HCT116 (cell line): ENCODE measurements around the gene GRIK3. TPM values are rescaled to one million over a fixed set of nuclear protein-coding genes. Genes with fewer than 3 reads are reported as not detected.

ENCODE experiments used
- ATAC-seq: fragments of 200-7000 bp; cut with Tn5 transposase; 2 replicates; pipeline ENCODE4 v1.9.1; 2020; ENCODE audit warnings: mild to moderate bottlenecking, moderate library complexity
- BruUV-seq: library from RNA; stranded (reverse); fragments of 400-500 nt; replicated peaks from 2 replicates; lab custom pipeline; 2021; lab: Mats Ljungman, UMichigan
- CTCF ChIA-PET: fragments of 300-600 bp; sonication (Branson Sonifier 250); formaldehyde crosslinking; loops from one replicate; lab custom pipeline; 2021; ENCODE audit warnings: antibody characterized with exemption; lab: Charles Lee
- POLR2A ChIA-PET: fragments of 300-600, 350-600 bp; sonication (Branson Sonifier 250); formaldehyde crosslinking; loops from one replicate; lab custom pipeline; 2021; ENCODE audit warnings: antibody characterized with exemption; lab: Charles Lee
- RAD21 ChIA-PET, 2 experiments: fragments of 300-600 bp; sonication (Branson Sonifier 250); formaldehyde crosslinking; loops; one replicate each; lab custom pipeline; 2023; ENCODE audit warnings: low total read pairs in 2 of 2; ENCODE audit not compliant: uncharacterized antibody in 2 of 2, unreplicated experiment in 2 of 2, low non-redundant PET in 1 of 2; lab: Charles Lee
- DNase-seq: peaks from one replicate; pipeline ENCODE4 v3.0.0-alpha.2; 2010; ENCODE audit warnings: low read depth, low spot score
- H2AFZ ChIP-seq: fragments of 200-600 bp; shearing (Covaris generic), sonication (generic); 2 replicates; pipeline ENCODE4 v1.6.1; 2017; ENCODE audit warnings: low read depth, mixed run types, mixed read lengths, antibody characterized with exemption, low read length; ENCODE audit not compliant: poor library complexity, severe bottlenecking
- H3K27ac ChIP-seq: 2 replicates; pipeline ENCODE4 v1.5.1; 2012; ENCODE audit warnings: low read depth, low read length
- H3K27me3 ChIP-seq: fragments of 200-600 bp; sonication (generic); 2 replicates; pipeline ENCODE4 v1.6.1; 2016; ENCODE audit warnings: mixed run types, low read length, mixed read lengths; ENCODE audit not compliant: insufficient read depth
- H3K36me3 ChIP-seq, 2 experiments: fragments of 200-500 bp in 1 of 2; fragments of 200-600 bp in 1 of 2; sonication (Bioruptor generic) in 1 of 2; sonication (generic) in 1 of 2; 2 replicates each; pipeline versions ENCODE4 v1.5.1 to v1.6.1; 2014 to 2016; ENCODE audit warnings: low read length in 2 of 2, inconsistent platforms in 1 of 2, mixed read lengths in 1 of 2, mixed run types in 1 of 2; ENCODE audit not compliant: insufficient read depth in 2 of 2, control insufficient read depth in 1 of 2
- H3K4me1 ChIP-seq, 2 experiments: fragments of 200-600 bp in 1 of 2; sonication (generic) in 1 of 2; 2 replicates each; pipeline versions ENCODE4 v1.5.1 to v1.6.1; 2012 to 2017; ENCODE audit warnings: low read length in 2 of 2, inconsistent platforms in 1 of 2, mild to moderate bottlenecking in 1 of 2, mixed read lengths in 1 of 2, mixed run types in 1 of 2, moderate library complexity in 1 of 2; ENCODE audit not compliant: insufficient read depth in 2 of 2, control insufficient read depth in 1 of 2
- H3K4me2 ChIP-seq: fragments of 200-600 bp; sonication (generic); 2 replicates; pipeline ENCODE4 v1.6.1; 2017; ENCODE audit warnings: mixed run types, low read length, mixed read lengths
- H3K4me3 ChIP-seq, 2 experiments: fragments of 200-600 bp in 1 of 2; sonication (generic) in 1 of 2; replicated peaks in 1 of 2; 2 replicates each; pipeline ENCODE4 v1.5.1; 2011 to 2016; ENCODE audit warnings: low read length in 2 of 2, control low read depth in 1 of 2, low read depth in 1 of 2, mild to moderate bottlenecking in 1 of 2, mixed read lengths in 1 of 2, mixed run types in 1 of 2
- H3K79me2 ChIP-seq: fragments of 200-600 bp; sonication (generic); 2 replicates; pipeline ENCODE4 v1.6.1; 2017; ENCODE audit warnings: mild to moderate bottlenecking, mixed run types, low read length, moderate library complexity, mixed read lengths; ENCODE audit not compliant: insufficient read depth
- H3K9ac ChIP-seq: fragments of 200-600 bp; sonication (generic); 2 replicates; pipeline ENCODE4 v1.6.1; 2016; ENCODE audit warnings: low read length, mixed read lengths
- H3K9me2 ChIP-seq: fragments of 200-600 bp; sonication (generic), shearing (Covaris generic); 2 replicates; pipeline ENCODE4 v1.6.1; 2017; ENCODE audit warnings: mixed run types, mild to moderate bottlenecking, moderate library complexity; ENCODE audit not compliant: insufficient read depth
- H3K9me3 ChIP-seq, 2 experiments: fragments of 200-500 bp in 1 of 2; fragments of 200-600 bp in 1 of 2; sonication (Bioruptor generic) in 1 of 2; sonication (generic) in 1 of 2; 2 replicates each; pipeline ENCODE4 v1.6.1; 2014 to 2017; ENCODE audit warnings: low read length in 2 of 2, mixed read lengths in 2 of 2, inconsistent platforms in 1 of 2, low read depth in 1 of 2, mild to moderate bottlenecking in 1 of 2, mixed run types in 1 of 2, moderate library complexity in 1 of 2; ENCODE audit not compliant: control insufficient read depth in 1 of 2, insufficient read depth in 1 of 2
- H4K20me1 ChIP-seq: fragments of 200-600 bp; sonication (generic), shearing (Covaris generic); 2 replicates; pipeline ENCODE4 v1.6.1; 2017; ENCODE audit warnings: mixed run types, mild to moderate bottlenecking, moderate library complexity; ENCODE audit not compliant: insufficient read depth
- ATF3 ChIP-seq: IDR thresholded peaks from 2 replicates; pipeline ENCODE4 v1.6.1; 2012
- EZH2phosphoT487 ChIP-seq: fragments of 200-600 bp; IDR thresholded peaks from 2 replicates; pipeline ENCODE4 v1.6.1; 2018; ENCODE audit warnings: antibody characterized with exemption, borderline replicate concordance
- FOSL1 ChIP-seq: IDR thresholded peaks from 2 replicates; pipeline ENCODE4 v1.6.1; 2012; ENCODE audit warnings: low read depth
- RAD21 ChIP-seq: IDR thresholded peaks from 2 replicates; pipeline ENCODE4 v1.6.1; 2012; ENCODE audit warnings: low read depth, mild to moderate bottlenecking
- SRF ChIP-seq: IDR thresholded peaks from 2 replicates; pipeline ENCODE4 v1.6.1; 2012; ENCODE audit warnings: low read depth
- TCF7L2 ChIP-seq: IDR thresholded peaks from 2 replicates; pipeline ENCODE4 v1.7.0; 2011; ENCODE audit warnings: borderline replicate concordance, inconsistent platforms; ENCODE audit not compliant: insufficient read depth, insufficient read length; ENCODE audit errors: extremely low read depth
- ZBTB33 ChIP-seq: IDR thresholded peaks from 2 replicates; pipeline ENCODE4 v1.6.1; 2011; ENCODE audit warnings: mild to moderate bottlenecking, low read length, moderate library complexity; ENCODE audit not compliant: insufficient replicate concordance; ENCODE audit errors: extremely low read depth
- ZNF274 ChIP-seq: fragments of 200-500 bp; sonication (Bioruptor generic); IDR thresholded peaks from 2 replicates; pipeline ENCODE4 v1.6.1; 2014; ENCODE audit warnings: mild to moderate bottlenecking, low read depth, low read length, inconsistent platforms
- intact Hi-C: fragments of 100-400 bp; cut with micrococcal nuclease; formaldehyde crosslinking; loops from 2 replicates; pipeline ENCODE4 v1.10.0; 2022
- total RNA-seq: library from RNA; stranded (reverse); gene quantifications from one replicate; pipeline ENCODE4 v1.2.1, GENCODE V29; 2021; ENCODE audit not compliant: unreplicated experiment

The GRIK3 gene
- total RNA-seq, 1 experiment from 2014 or later = not detected

GRCh38 chr1:36851087-36851486 is 183.2 kb downstream of the GRIK3 start:
- Histone ChIP-seq H3K79me2 (no peaks in the 10 kb centered on the region), H3K9me2 (no peaks in the 10 kb centered on the region), H3K9ac (no peak overlapping the region), H3K4me1 (no peaks in the 10 kb centered on the region), H3K27me3 (peaks cover 79% of the 10 kb centered on the region), H3K4me3 (no peak overlapping the region), H4K20me1 (no peaks in the 10 kb centered on the region)
- no TSS peak for BruUV-seq
- ChIA-PET CTCF (interaction anchor here (0.9 kb wide), 1 partner anchor 13 kb away, joined by 5 read pairs; no protein-coding TSS in a partner anchor), POLR2A (no interaction called here)
- intact Hi-C loops = no loop called here
- DNase-seq = no peak
- no peak for TF ChIP-seq ZBTB33
- TF ChIP-seq EZH2phosphoT487 = no peak
- no peak for TF ChIP-seq ZNF274
- no peak for TF ChIP-seq RAD21
- no peak for TF ChIP-seq SRF
- no peak for TF ChIP-seq FOSL1
- TF ChIP-seq TCF7L2 = no peak
- TF ChIP-seq ATF3 = no peak
- TF ChIP-seq, all 23 proteins: peak for 0
- H2AFZ ChIP-seq = no peak overlapping the region
- no peaks in the 10 kb centered on the region for H3K9me3 ChIP-seq
- no peak overlapping the region for H3K4me2 ChIP-seq
- ATAC-seq = no peak
- H3K27ac ChIP-seq = no peak overlapping the region
- RAD21 ChIA-PET = no interaction called here
- H3K36me3 ChIP-seq = no peaks in the 10 kb centered on the region
